SIG-M5 treated with dmso at 0.1 percent for 504 hours (cell line): ENCODE results near the gene DNAJC15.
"Not testable (repeated sequence)": the region's sequence is repeated elsewhere in the genome, so short reads cannot be mapped to it uniquely, and the experiment has no call there.

Source experiments
- DNase-seq: peaks from one replicate; lab custom pipeline; 2025; ENCODE audit not compliant: unreplicated experiment; lab: John Stamatoyannopoulos, UW

Gene DNAJC15

DNA sequence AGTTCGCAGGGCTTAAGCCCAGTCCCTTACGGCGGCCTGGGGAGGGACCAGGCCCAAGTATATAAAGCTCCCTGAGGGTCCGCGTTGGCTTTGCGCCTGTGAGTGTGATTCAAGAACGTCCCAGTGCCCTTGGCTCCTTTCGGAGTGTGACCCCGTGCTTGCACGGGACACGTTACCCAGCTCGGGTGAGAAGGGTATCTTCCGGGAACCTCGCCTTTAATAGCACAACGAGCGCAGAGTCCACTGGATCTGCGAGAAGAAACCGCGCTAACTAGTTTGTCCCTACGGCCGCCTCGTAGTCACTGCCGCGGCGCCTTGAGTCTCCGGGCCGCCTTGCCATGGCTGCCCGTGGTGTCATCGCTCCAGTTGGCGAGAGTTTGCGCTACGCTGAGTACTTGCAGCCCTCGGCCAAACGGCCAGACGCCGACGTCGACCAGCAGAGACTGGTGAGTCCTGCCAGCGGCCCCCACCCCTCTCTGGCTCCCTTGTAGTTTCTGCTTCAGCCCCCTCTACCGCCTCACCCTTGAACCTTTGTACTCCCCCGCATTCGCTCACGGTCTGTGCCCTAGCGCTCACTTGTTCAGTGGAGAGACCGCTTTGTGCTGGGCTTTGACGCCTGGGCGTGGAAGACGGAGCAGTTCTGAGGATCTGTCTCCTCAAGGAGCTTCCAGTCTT lies at the start of gene DNAJC15:
Gene DNAJC15 (plus strand): TSS at position 298 of the 675 bp plus-strand sequence. CDS start 41 bp downstream, at position 339.
- peak; percentile 66 for DNase-seq

DNA sequence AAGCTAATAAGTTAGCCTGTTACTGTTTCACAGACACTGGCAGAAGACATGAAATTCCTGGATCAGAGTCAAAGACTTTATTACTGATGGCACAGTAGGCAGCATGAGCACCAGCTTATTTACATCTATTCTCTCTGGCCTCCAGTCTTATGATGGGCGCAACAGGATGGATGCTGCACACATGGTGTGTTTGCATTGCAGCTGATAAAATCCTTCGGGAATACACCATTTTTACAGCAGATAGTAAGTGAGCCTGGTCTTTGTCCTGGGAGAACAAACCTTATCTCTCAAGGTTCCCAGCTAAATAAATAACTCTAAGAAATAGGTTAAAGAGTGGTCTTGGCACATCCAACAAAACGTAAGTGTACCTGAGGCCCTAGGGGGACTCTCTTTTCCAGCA lies 47.3 kb upstream of the DNAJC15 start:
- no peak for DNase-seq

- DNase-seq, result peak; percentile 35
These were observed 46.1 kb upstream of the DNAJC15 start for GRCh38 chr13:42977219-42977659.

- no peak for DNase-seq
These were observed 42.1 kb upstream of the DNAJC15 start for GRCh38 chr13:42981317-42981716.

DNA sequence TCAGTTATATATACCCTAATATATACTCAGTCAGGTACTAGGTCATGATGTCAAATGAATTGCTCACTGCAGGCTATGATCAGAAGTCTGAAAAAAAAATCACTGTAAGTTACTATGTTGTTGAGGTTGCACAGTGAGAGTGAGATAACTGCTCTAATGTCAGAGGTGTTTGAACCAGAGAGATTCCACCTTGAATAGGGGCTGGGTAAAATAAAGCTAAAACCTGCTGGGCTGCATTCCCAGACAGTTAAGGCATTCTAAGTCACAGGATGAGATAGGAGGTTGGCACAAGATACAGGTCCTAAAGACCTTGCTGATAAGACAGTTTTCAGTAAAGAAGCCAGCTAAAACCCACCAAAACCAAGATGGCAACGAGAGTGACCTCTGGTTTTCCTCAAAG lies 41.5 kb upstream of the DNAJC15 start:
- no peak for DNase-seq

- no peak for DNase-seq
These were observed 39.4 kb upstream of the DNAJC15 start for GRCh38 chr13:42984026-42984425.

GRCh38 chr13:42984691-42985090 lies 38.7 kb upstream of the DNAJC15 start:
- no peak for DNase-seq

DNA sequence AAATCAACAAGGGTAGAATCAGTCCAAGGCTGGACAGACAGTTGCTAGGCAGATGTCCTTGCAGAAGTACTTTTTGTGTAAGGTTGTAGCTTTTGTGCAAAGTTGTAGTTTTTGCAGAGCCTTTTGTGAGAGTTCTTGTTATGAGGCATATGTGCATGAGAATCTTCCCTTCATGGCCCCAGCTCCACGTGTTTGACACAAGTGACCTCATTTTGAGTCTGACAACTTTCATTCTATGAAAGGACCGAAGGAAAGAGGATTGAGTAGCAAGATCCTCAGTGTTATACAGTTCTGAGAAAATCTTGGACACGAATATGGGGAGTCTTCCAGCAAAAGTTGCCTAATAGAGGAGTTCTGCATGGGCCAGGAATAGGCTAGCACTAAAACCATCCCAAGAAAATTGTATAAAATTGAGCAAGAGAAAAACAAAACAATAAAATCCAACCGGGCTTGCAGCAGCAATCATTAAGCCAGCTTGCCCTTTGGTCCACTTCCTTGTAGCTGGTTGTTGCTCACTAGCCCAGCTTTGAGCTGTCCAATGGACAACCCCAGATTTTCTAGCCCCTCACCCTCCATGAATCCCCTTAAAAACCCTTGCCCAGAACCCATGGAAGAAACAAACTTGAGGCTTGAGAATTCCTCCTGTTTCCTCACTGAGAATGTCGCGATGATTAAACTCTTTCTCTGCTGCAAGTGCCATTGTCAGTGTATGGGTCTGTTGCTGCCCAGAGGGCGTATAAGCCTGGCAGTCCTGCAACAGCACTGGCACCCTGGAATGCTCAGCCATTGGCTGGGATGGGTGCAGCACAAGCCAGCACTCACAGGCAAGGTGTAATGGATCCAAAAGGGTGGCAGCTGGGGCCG lies 37.8 kb upstream of the DNAJC15 start:
- DNase-seq, result no peak

GRCh38 chr13:42986176-42986574 lies 37.2 kb upstream of the DNAJC15 start:
- DNase-seq, result no peak

DNA sequence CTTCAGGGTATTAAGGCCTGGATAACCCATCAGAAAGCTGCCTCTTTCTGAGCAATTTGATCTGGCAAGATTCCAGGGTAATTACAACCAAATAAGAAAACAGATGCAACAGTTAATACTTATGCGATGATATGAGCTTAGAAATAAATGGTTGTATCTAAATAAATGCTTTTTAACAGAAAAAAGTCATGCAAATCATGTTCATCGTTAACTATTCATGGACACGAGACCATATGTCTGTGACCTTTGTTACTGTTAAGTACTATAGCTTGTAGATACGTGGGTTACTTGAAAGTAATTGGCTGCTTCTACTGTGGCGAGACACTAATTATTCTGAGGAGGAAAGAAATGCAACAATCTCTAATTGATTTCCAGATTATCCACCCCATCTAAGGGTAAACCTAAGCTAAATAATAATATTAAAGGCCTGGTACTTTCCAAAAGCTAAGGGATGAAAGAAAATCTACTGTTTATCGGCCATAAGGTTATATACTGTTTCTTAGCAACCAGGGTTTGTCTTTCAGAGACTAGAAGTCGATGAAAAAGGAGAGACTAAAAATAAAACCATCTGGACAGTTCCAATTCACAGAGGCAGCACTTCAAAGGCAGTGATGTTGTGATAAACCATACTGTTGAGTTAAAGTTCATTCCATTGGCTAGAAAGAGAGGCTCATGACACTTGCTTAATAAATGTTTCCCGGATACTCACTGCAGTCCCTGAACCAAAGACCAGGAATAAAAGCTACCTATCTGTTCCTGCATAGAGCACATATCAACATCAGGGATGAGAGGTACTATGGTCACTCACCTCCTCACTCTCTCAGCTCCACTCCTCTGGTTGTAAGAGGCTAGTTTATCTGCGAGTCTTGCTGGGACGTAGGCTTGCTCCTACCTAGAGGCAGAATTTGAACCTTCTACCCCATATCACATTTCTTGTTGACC lies 32.8 kb upstream of the DNAJC15 start:
- DNase-seq, result no peak

DNA sequence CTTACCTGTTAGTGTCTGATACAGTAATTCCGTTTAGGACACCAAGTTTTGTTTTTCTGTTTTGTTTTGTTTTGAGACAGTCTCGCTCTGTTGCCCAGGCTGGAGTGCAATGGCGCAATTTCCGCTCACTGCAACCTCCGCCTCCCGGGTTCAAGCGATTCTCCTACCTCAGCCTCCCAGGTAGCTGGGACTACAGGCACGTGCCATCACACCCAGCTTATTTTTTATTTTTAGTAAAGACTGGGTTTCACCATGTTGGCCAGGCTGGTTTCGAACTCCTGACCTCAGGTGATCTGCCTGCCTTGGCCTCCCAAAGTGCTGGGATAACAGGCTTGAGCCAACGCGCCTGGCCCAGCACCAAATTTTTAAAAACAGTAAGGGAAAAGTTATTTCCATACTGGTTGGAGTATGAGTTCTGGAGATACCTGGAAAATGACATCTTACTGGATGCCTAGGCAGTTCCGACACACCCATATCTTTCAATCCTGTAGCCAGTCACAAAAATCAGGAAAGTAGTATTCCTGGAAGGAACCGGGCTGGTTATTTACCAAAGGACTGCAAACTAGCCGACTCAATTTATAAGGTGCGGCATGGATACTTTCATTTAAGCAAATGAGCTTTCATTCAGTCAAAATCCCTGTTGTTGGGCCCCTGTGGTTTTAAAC lies 32.0 kb upstream of the DNAJC15 start:
- not testable (repeated sequence) for DNase-seq

DNA sequence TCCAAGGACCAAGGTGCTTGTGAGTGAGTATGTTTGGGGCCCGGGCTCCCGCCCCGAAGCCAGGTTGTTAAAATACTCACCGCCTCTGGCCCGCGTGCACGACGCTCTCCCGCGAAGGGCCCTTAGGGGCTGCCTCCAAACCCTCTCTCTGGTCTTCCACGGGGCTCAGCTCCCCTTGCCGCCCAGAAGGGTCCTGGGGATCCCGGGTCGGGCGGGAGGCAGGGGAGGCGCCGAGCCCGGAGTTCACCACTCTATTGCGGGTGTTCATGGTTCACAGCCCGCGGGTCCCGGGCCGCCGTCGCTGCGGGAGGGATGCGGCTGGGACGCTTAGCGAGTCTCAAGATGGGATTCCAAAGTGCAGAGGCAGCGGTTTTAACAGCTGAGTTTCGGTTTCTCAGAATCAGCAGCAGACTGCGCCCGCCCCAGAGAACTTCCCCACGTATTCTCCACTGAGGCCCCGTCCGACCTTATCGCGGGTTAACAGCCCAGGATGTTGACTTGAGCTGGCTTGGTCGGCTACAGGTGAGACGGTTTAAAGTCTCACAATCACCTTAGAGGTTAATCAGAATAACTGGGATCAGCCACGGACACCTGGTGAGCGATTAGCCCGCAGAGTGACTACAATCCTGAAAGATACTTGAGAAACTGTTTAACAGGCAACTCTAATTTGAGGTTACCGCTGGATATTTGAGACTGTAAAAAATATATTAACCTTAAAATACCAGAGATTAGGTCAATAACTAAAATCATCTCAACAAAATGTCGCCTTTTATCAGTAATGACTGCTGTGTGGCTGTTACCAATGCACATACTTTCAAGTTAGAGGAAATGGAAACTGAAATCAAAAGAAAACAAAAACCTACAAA lies 31.3 kb upstream of the DNAJC15 start, which contains the start of gene EPSTI1:
Gene EPSTI1 (minus strand): TSS at position 344 of the 866 bp plus-strand sequence. CDS start 76 bp downstream, at position 268.
- DNase-seq, result peak; percentile 28

DNA sequence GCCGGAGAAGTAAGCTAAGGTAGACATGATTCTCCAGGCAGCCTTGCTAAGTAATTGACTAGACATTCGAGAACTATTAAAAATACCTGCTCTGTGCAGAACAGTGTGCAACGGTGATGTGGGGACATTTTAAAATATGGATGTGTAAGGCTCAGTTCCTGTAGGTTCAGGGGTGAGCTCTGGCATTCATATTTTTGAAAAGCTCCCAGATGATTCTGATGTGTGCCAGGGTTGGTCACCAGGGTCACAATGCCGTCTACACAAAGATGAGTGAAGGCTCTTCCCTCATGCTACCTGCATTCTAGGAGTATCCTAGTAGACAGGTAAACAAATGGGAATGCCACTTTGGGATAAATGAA lies 30.6 kb upstream of the DNAJC15 start:
- DNase-seq, result no peak

GRCh38 chr13:42994878-42995277 lies 28.5 kb upstream of the DNAJC15 start:
- DNase-seq, result no peak

DNA sequence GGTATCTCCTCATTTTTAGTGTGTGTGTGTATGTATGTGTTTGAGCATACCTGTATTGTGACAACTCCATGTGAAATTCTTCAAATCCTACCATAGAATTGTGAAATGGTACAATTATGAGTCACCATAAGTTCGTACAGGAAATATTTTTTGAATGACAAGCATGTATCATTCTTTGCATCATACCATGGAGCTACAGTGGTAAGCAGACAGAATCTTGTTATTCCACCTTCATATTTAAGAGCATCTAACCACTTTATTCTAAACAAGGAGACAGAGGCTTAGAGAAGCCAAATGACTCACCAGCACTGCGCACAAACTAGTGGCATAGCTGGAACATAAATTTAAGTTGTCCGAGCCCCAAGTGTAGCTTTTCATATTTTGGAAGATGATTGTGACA lies 26.8 kb upstream of the DNAJC15 start:
- DNase-seq, result no peak

GRCh38 chr13:42997381-42997780 lies 26.0 kb upstream of the DNAJC15 start:
- no peak for DNase-seq

GRCh38 chr13:42999491-42999890 lies 23.9 kb upstream of the DNAJC15 start:
- DNase-seq, result no peak

- no peak for DNase-seq
These were observed 22.7 kb upstream of the DNAJC15 start for GRCh38 chr13:43000676-43001075.

DNA sequence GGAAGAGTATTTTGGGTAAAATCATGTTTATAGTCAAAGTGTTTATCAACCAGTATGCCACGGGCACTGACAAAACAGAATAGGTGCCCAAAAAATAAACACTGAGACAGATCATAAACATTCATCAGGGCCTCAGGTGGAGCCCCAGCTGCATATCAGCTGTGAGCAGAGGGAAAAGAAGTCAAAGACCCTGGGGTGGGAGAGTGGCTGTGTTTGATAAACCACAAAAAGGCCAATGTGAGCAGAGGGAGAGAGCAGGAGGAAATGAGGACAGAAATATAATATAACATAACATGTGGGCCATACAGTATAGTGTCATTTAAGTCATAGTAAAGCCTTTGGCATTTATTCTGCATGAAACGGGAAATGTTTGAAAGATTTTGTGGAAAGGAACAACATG lies 21.4 kb upstream of the DNAJC15 start:
- no peak for DNase-seq

DNA sequence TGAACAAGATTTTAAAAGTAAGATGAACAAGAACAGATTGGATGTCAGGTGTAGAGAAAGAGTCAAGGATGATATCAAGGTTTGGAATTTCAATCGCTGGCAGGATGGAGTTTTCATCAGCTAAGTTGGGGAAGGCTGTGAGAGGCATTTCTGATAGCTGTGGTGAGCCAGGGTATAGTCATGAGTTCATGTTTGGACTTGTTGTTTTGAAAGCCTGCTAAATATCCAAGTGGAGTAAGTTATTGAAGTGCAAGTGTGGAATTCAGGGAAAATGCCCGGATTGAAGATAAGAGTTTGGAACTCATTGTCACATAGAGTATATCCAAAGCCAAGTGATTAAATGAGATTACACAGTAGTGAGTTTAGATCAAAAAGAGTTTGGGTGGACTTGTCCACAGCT lies 20.4 kb upstream of the DNAJC15 start:
- DNase-seq, result no peak
